Neuronal stem cell (in vitro differentiated cells): ENCODE measurements around the gene NKX3-2.

Experiments used
- DNase-seq: peaks from one replicate; pipeline ENCODE4 v3.0.0-alpha.2; 2013; ENCODE audit warnings: low spot score
- H2AFZ ChIP-seq: one replicate; pipeline ENCODE4 v1.6.1; 2013; ENCODE audit warnings: mild to moderate bottlenecking, low read length, inconsistent platforms
- H2AK5ac ChIP-seq: 2 replicates; pipeline ENCODE4 v1.6.1; 2013; ENCODE audit warnings: low read depth, mild to moderate bottlenecking, inconsistent platforms, low read length, moderate library complexity, mixed read lengths
- H2BK120ac ChIP-seq: 2 replicates; pipeline ENCODE4 v1.6.1; 2013; ENCODE audit warnings: low read depth, mild to moderate bottlenecking, inconsistent platforms, low read length, moderate library complexity, mixed read lengths
- H2BK12ac ChIP-seq: one replicate; pipeline ENCODE4 v1.6.1; 2013; ENCODE audit warnings: low read length, inconsistent platforms
- H2BK15ac ChIP-seq: 2 replicates; pipeline ENCODE4 v1.6.1; 2013; ENCODE audit warnings: mild to moderate bottlenecking, low read length, inconsistent platforms, mixed read lengths
- H2BK5ac ChIP-seq: one replicate; pipeline ENCODE4 v1.6.1; 2013; ENCODE audit warnings: inconsistent platforms, mild to moderate bottlenecking, low read length, moderate library complexity
- H3K14ac ChIP-seq: one replicate; pipeline ENCODE4 v1.6.1; 2013; ENCODE audit warnings: low read length, inconsistent platforms
- H3K18ac ChIP-seq: 2 replicates; pipeline ENCODE4 v1.6.1; 2013; ENCODE audit warnings: low read length, inconsistent platforms
- H3K23ac ChIP-seq: 2 replicates; pipeline ENCODE4 v1.6.1; 2013; ENCODE audit warnings: low read depth, mild to moderate bottlenecking, mixed read lengths, low read length, inconsistent platforms; ENCODE audit not compliant: poor library complexity
- H3K27ac ChIP-seq: replicated peaks from 3 replicates; pipeline ENCODE4 v1.5.1; 2013; ENCODE audit warnings: low read length, inconsistent platforms
- H3K27me3 ChIP-seq, 3 experiments: 2 replicates each; pipeline ENCODE4 v1.6.1; 2013; ENCODE audit warnings: low read length in 3 of 3, mild to moderate bottlenecking in 2 of 3, inconsistent platforms in 1 of 3, low read depth in 1 of 3, mixed read lengths in 1 of 3, moderate library complexity in 1 of 3; ENCODE audit not compliant: control insufficient read depth in 3 of 3, insufficient read depth in 3 of 3
- H3K36me3 ChIP-seq, 2 donors: replicated peaks in 1 of 2; 2 replicates each; pipeline ENCODE4 v1.6.1; 2013; ENCODE audit warnings: low read length in 2 of 2; ENCODE audit not compliant: control insufficient read depth in 2 of 2, insufficient read depth in 2 of 2
- H3K4ac ChIP-seq: 2 replicates; pipeline ENCODE4 v1.6.1; 2013; ENCODE audit warnings: inconsistent platforms, mild to moderate bottlenecking, low read length, moderate library complexity
- H3K4me1 ChIP-seq, 2 donors: 1 replicate in 1 of 2; 2 replicates in 1 of 2; pipeline ENCODE4 v1.6.1; 2013; ENCODE audit warnings: low read length in 2 of 2, low read depth in 1 of 2; ENCODE audit not compliant: control insufficient read depth in 2 of 2, insufficient read depth in 1 of 2
- H3K4me2 ChIP-seq: one replicate; pipeline ENCODE4 v1.6.1; 2013; ENCODE audit warnings: mild to moderate bottlenecking, low read length, inconsistent platforms; ENCODE audit not compliant: insufficient read depth, poor library complexity, severe bottlenecking
- H3K4me3 ChIP-seq, 2 donors: 2 replicates each; pipeline ENCODE4 v1.5.1; 2013; ENCODE audit warnings: low read length in 2 of 2, mild to moderate bottlenecking in 2 of 2, inconsistent platforms in 1 of 2, moderate library complexity in 1 of 2
- H3K79me1 ChIP-seq: one replicate; pipeline ENCODE4 v1.6.1; 2013; ENCODE audit warnings: low read depth, mild to moderate bottlenecking, inconsistent platforms, low read length, moderate library complexity
- H3K9ac ChIP-seq: one replicate; pipeline ENCODE4 v1.6.1; 2013; ENCODE audit warnings: mild to moderate bottlenecking, low read depth, low read length, inconsistent platforms; ENCODE audit not compliant: poor library complexity
- H3K9me3 ChIP-seq, 2 donors: replicated peaks in 1 of 2; 2 replicates each; pipeline versions ENCODE3 to v1.6.1; 2013; ENCODE audit warnings: low read length in 2 of 2, mild to moderate bottlenecking in 2 of 2, inconsistent platforms in 1 of 2, low read depth in 1 of 2, mixed read lengths in 1 of 2, moderate library complexity in 1 of 2; ENCODE audit not compliant: control insufficient read depth in 2 of 2, insufficient read depth in 1 of 2
- H4K8ac ChIP-seq: one replicate; pipeline ENCODE4 v1.6.1; 2013; ENCODE audit warnings: low read depth, mild to moderate bottlenecking, inconsistent platforms, low read length, moderate library complexity
- H4K91ac ChIP-seq: one replicate; pipeline ENCODE4 v1.6.1; 2013; ENCODE audit warnings: low read length, low read depth, mild to moderate bottlenecking, inconsistent platforms; ENCODE audit not compliant: poor library complexity
- WGBS, 2 donors: extraction: QIAGEN DNeasy Blood & Tissue Kit; methylation state at CpG; one replicate each; pipeline ENCODE4 v1.1.7; 2013; ENCODE audit warnings: missing lambda C conversion rate in 2 of 2, mixed read lengths in 1 of 2; ENCODE audit not compliant: insufficient read length in 2 of 2, insufficient replicate concordance in 1 of 2; ENCODE audit errors: extremely low coverage in 2 of 2; 5-methylcytosine and 5-hydroxymethylcytosine counted together

The NKX3-2 gene

DNA sequence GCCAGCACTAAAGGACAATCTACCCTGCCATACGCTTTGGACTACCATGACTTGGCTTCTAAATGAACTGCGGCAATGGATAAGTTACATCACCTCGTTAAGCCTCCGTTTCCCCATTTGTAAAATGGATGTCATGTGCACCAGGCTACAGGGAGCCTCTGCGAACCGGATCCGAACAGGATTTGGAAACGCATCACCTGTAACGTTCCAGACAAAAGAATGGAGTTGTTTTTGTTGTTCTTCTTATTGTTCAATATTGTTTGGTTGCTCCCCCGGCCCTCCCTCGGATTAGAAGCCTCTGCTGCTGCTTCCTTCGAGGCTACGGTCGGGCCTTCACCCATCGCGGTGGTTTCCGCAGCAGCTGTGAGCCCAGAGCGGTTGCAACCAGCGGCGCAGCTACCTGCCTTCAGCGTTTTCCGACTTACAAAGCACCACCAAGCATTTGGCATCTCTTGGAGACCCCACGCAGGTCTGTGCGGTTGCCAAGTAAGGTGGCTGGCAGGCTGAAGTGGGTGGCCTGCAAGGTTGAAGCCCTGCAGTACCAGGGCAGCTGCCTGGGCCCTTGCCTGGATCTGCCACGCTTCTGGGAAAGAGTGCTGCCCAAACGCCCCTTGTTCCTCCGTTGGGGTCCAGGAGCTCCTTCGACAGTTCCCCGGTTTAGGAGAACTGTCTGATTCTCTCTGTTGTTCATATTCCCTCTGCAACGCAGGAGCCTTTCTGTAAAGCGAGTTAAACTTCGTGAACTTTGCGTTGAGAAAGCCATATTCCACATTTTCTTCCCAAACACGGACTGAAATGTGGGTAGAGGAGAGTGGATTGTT, 7.1 kb downstream of the NKX3-2 start:
- no peak for DNase-seq
- peak overlapping the region; percentile 34 for H3K23ac ChIP-seq
- no peak overlapping the region for H4K91ac ChIP-seq
- no peak overlapping the region for H3K14ac ChIP-seq
- no peak overlapping the region for H2AFZ ChIP-seq
- no peak overlapping the region for H2BK5ac ChIP-seq
- peaks cover 2% of the 10 kb centered on the region for H3K79me1 ChIP-seq
- H2BK120ac ChIP-seq: no peak overlapping the region
- H3K27me3 ChIP-seq: peaks cover 89 to 100% (median 91%) of the 10 kb centered on the region in 3 experiments
- no peak overlapping the region for H4K8ac ChIP-seq
- H3K27ac ChIP-seq: no peak overlapping the region
- peaks cover 0 to 18% of the 10 kb centered on the region in 2 donors for H3K36me3 ChIP-seq
- no peak overlapping the region for H3K4ac ChIP-seq
- peaks cover 11 to 50% of the 10 kb centered on the region in 2 donors for H3K9me3 ChIP-seq
- WGBS, 2 donors: no CpG with 5 or more reads among the region's 34 CpGs
- H3K9ac ChIP-seq: no peak overlapping the region
- H3K4me1 ChIP-seq: peaks cover 6 to 8% of the 10 kb centered on the region in 2 donors
- H3K18ac ChIP-seq: peak overlapping the region; percentile 38
- no peak overlapping the region for H2BK12ac ChIP-seq
- no peak overlapping the region for H2AK5ac ChIP-seq
- H3K4me3 ChIP-seq: no peak overlapping the region
- no peak overlapping the region for H3K4me2 ChIP-seq
- H2BK15ac ChIP-seq: no peak overlapping the region

DNA sequence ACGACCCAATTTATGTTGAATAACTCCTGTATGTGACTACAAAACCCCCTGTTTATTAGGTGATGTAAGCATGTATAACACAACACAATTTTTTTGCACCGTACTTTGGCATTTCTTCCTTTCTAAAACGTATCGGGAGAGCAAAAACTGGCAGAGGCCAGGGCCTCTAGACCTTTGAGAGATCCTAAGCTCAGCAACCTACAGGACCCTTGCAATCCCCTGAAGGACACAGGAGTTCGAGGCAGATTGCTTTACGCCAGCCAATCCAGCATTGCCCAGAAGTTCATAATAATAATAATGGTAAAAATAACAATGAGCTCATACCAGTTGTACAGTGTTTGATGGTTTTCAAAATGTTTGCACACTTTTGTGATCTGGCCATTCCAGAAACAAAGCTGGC, 7.7 kb downstream of the NKX3-2 start:
- H3K9me3 ChIP-seq: peaks cover 11 to 45% of the 10 kb centered on the region in 2 donors
- peaks cover 0 to 12% of the 10 kb centered on the region in 2 donors for H3K36me3 ChIP-seq
- H2AFZ ChIP-seq: no peak overlapping the region
- H2BK120ac ChIP-seq: no peak overlapping the region
- H3K27ac ChIP-seq: no peak overlapping the region
- H3K4me2 ChIP-seq: no peak overlapping the region
- peaks cover 3 to 8% of the 10 kb centered on the region in 2 donors for H3K4me1 ChIP-seq
- no peak overlapping the region for H2BK5ac ChIP-seq
- H3K79me1 ChIP-seq: no peaks in the 10 kb centered on the region
- no peak overlapping the region for H3K23ac ChIP-seq
- H3K9ac ChIP-seq: no peak overlapping the region
- DNase-seq: no peak
- H3K4me3 ChIP-seq: no peak overlapping the region
- H3K27me3 ChIP-seq: peaks cover 86 to 99% (median 90%) of the 10 kb centered on the region in 3 experiments
- H3K4ac ChIP-seq: no peak overlapping the region
- H2BK15ac ChIP-seq: no peak overlapping the region
- WGBS, 2 donors: no CpG with 5 or more reads among the region's 6 CpGs
- no peak overlapping the region for H2BK12ac ChIP-seq
- H4K8ac ChIP-seq: no peak overlapping the region
- no peak overlapping the region for H3K14ac ChIP-seq
- H3K18ac ChIP-seq: no peak overlapping the region
- no peak overlapping the region for H4K91ac ChIP-seq
- no peak overlapping the region for H2AK5ac ChIP-seq

DNA sequence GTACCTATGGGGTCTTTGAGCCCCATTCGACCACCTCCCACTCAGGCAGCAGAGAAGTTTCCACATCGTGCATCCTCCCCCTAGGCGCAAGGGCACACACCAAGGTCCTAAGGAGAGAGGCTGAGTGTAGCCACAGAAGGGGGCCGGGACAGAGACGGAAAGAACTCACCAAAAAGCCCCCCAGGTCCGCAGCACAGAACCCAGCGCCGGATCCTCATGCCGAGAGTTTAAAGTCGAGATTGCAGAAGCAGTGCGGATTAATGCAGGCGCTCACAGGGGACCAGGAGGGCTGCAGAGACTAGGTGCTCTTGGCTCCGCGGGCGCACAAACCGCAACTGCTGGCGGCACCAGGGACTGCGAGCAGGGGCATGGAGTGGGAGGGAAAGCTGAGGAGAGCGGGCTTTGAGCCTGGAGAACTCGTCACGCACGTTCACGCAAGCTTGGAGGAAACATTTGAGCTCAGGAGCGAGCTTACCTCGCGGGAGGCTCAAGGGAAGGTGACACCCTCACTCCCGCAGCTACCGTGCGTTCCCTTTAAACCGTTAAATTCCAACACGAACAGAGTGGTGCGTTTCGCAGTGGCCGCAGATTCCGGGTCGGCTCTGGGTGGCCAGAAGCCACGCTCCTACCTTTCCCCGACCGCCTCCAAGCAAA, 8.5 kb downstream of the NKX3-2 start:
- Histone ChIP-seq H3K9ac (peak overlapping the region; percentile 12), H3K9me3 (peaks cover 11 to 37% of the 10 kb centered on the region in 2 donors), H3K23ac (peak overlapping the region; percentile 34), H2BK15ac (no peak overlapping the region), H3K4ac (no peak overlapping the region), H3K4me3 (no peak overlapping the region), H2AFZ (peak overlapping the region; percentile 1), H3K14ac (no peak overlapping the region), H3K4me2 (no peak overlapping the region), H3K79me1 (no peaks in the 10 kb centered on the region), H3K27ac (no peak overlapping the region), H3K36me3 (peaks cover 0 to 5% of the 10 kb centered on the region in 2 donors), H2BK120ac (no peak overlapping the region), H2BK12ac (no peak overlapping the region), H2AK5ac (no peak overlapping the region), H3K27me3 (peaks cover 86 to 99% (median 91%) of the 10 kb centered on the region in 3 experiments), H3K4me1 (peaks cover 4 to 12% of the 10 kb centered on the region in 2 donors), H2BK5ac (no peak overlapping the region), H3K18ac (peak overlapping the region; percentile 1), H4K8ac (no peak overlapping the region), H4K91ac (no peak overlapping the region)
- WGBS, 2 donors: no CpG with 5 or more reads among the region's 39 CpGs
- no peak for DNase-seq

DNA sequence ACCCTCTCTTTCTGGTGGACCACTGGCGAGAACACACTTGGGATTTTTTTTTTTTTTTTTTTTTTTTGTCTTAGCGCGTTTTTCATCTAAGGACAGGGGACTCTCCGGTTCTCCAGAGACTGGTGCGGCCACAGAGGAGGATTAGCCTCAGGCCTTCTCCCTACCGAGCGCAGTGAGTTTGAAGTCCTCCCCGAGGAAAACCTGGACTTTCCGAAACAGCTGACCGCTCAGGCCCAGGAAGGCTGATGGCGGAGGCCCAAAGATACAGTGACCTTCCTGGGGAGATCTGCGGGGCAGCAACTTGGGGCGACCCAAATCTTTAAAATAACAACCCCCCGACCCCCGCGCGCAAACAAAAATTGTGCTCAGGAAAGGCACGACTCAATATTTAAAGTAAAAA, 9.2 kb downstream of the NKX3-2 start:
- Histone ChIP-seq H3K27ac (no peak overlapping the region), H2AFZ (no peak overlapping the region), H3K4me2 (no peak overlapping the region), H3K9ac (no peak overlapping the region), H3K18ac (no peak overlapping the region), H3K9me3 (peaks cover 11 to 32% of the 10 kb centered on the region in 2 donors), H3K23ac (no peak overlapping the region), H3K4me3 (no peak overlapping the region), H4K8ac (no peak overlapping the region), H2BK12ac (no peak overlapping the region), H3K27me3 (peaks cover 81 to 99% (median 96%) of the 10 kb centered on the region in 3 experiments), H4K91ac (no peak overlapping the region), H3K14ac (no peak overlapping the region), H3K79me1 (no peaks in the 10 kb centered on the region), H2BK5ac (no peak overlapping the region), H2AK5ac (no peak overlapping the region), H3K4me1 (peaks cover 4 to 12% of the 10 kb centered on the region in 2 donors), H2BK120ac (no peak overlapping the region), H3K36me3 (no peaks in the 10 kb centered on the region), H3K4ac (no peak overlapping the region), H2BK15ac (no peak overlapping the region)
- no CpG with 5 or more reads among the region's 18 CpGs for WGBS, 2 donors
- no peak for DNase-seq
